HG02610 (cell line): ENCODE data around the gene IL1RAPL2.
"Not testable (repeated sequence)": the region's sequence is repeated elsewhere in the genome, so short reads cannot be mapped to it uniquely, and the experiment has no call there.

Experiments used
- ATAC-seq: cut with Tn5 transposase; IDR thresholded peaks from one replicate; pipeline ENCODE4 v1.9.1; 2021; ENCODE audit warnings: mild to moderate bottlenecking, moderate library complexity; ENCODE audit not compliant: unreplicated experiment

IL1RAPL2 gene

GRCh38 chrX:104842646-104843045, 276.6 kb downstream of the IL1RAPL2 start:
- ATAC-seq, result no peak

GRCh38 chrX:104852241-104852640, 286.2 kb downstream of the IL1RAPL2 start:
- no peak for ATAC-seq

- ATAC-seq, result peak; percentile 71
Observed at GRCh38 chrX:104854188-104854587, 288.2 kb downstream of the IL1RAPL2 start.

- ATAC-seq, result no peak
Observed at GRCh38 chrX:104854790-104855340, 288.9 kb downstream of the IL1RAPL2 start.

- ATAC-seq, result no peak
Observed at GRCh38 chrX:104863466-104863865, 297.5 kb downstream of the IL1RAPL2 start.

GRCh38 chrX:104864296-104864695, 298.3 kb downstream of the IL1RAPL2 start:
- no peak for ATAC-seq

GRCh38 chrX:104877504-104877903, 311.5 kb downstream of the IL1RAPL2 start:
- ATAC-seq, result no peak

- ATAC-seq, result no peak
Observed at GRCh38 chrX:104902070-104902469, 336.1 kb downstream of the IL1RAPL2 start.

GRCh38 chrX:104909694-104910093, 343.7 kb downstream of the IL1RAPL2 start:
- ATAC-seq, result not testable (repeated sequence)

- no peak for ATAC-seq
Observed at GRCh38 chrX:104913348-104913747, 347.3 kb downstream of the IL1RAPL2 start.

GRCh38 chrX:104914686-104915085, 348.7 kb downstream of the IL1RAPL2 start:
- ATAC-seq, result not testable (repeated sequence)

GRCh38 chrX:104918122-104918521, 352.1 kb downstream of the IL1RAPL2 start:
- no peak for ATAC-seq

GRCh38 chrX:104921584-104922205, 355.7 kb downstream of the IL1RAPL2 start:
- no peak for ATAC-seq

- peak; percentile 98 for ATAC-seq
Observed at GRCh38 chrX:104922206-104922621, 356.2 kb downstream of the IL1RAPL2 start.

GRCh38 chrX:104929324-104929723, 363.3 kb downstream of the IL1RAPL2 start:
- ATAC-seq, result no peak

- no peak for ATAC-seq
Observed at GRCh38 chrX:104935581-104935980, 369.6 kb downstream of the IL1RAPL2 start.

- no peak for ATAC-seq
Observed at GRCh38 chrX:104953251-104953650, 387.3 kb downstream of the IL1RAPL2 start.

- ATAC-seq, result no peak
Observed at GRCh38 chrX:104961926-104962325, 395.9 kb downstream of the IL1RAPL2 start.

GRCh38 chrX:104968241-104968640, 402.2 kb downstream of the IL1RAPL2 start:
- no peak for ATAC-seq

- ATAC-seq, result no peak
Observed at GRCh38 chrX:104972737-104973136, 406.7 kb downstream of the IL1RAPL2 start.

- no peak for ATAC-seq
Observed at GRCh38 chrX:104987063-104987462, 421.1 kb downstream of the IL1RAPL2 start.

- no peak for ATAC-seq
Observed at GRCh38 chrX:104988038-104988437, 422.0 kb downstream of the IL1RAPL2 start.

- ATAC-seq, result no peak
Observed at GRCh38 chrX:104995546-104995945, 429.5 kb downstream of the IL1RAPL2 start.
